ENCODE measurements around the gene CTSD.

CTSD gene

GRCh38 chr11:1774886-1775285 lies 11.2 kb upstream of the CTSD start:
- POLR2A ChIA-PET: no interaction called here
- TF ChIP-seq LEF1 (IDR thresholded peaks at IDR 0.05; ENCODE audit: borderline replicate concordance): no peak
- TF ChIP-seq FOXM1 (IDR thresholded peaks at IDR 0.05; ENCODE audit: borderline replicate concordance): no peak
- TF ChIP-seq BHLHE40 (IDR thresholded peaks at IDR 0.05; ENCODE audit: borderline replicate concordance): no peak
- CTCF ChIA-PET: no interaction called here

GRCh38 chr11:1773994-1774550 lies 10.3 kb upstream of the CTSD start:
- CTCF ChIA-PET: interaction anchor here (2.1 kb wide), 1 partner anchor 8 kb away, joined by 4 read pairs; no protein-coding TSS in a partner anchor
- TF ChIP-seq FOXA1 (IDR thresholded peaks at IDR 0.05) (no peak), ARNT (IDR thresholded peaks at IDR 0.05) (no peak), L3MBTL2 (conservative IDR thresholded peaks at IDR 0.05) (no peak), HDGF (IDR thresholded peaks at IDR 0.05; ENCODE audit: borderline replicate concordance) (no peak), SUZ12 (IDR thresholded peaks at IDR 0.05) (no peak), FOXM1 (IDR thresholded peaks at IDR 0.05; ENCODE audit: borderline replicate concordance) (no peak), PKNOX1 (IDR thresholded peaks at IDR 0.05) (no peak), CTBP1 (IDR thresholded peaks at IDR 0.05; ENCODE audit: borderline replicate concordance) (no peak), ZNF384 (IDR thresholded peaks at IDR 0.05) (no peak), ELF4 (IDR thresholded peaks at IDR 0.05) (no peak), FOXK2 (IDR thresholded peaks at IDR 0.05) (no peak), BHLHE40 (IDR thresholded peaks at IDR 0.05; ENCODE audit: borderline replicate concordance) (no peak), TARDBP (IDR thresholded peaks at IDR 0.05) (no peak), SP1 (IDR thresholded peaks at IDR 0.05) (no peak), LEF1 (IDR thresholded peaks at IDR 0.05; ENCODE audit: borderline replicate concordance) (no peak), NFRKB (IDR thresholded peaks at IDR 0.05) (no peak)
- DNase-seq (ENCODE audit: extremely low spot score): no peak
- POLR2A ChIA-PET: interaction anchor here (2.5 kb wide), 1 partner anchor 10 kb away, joined by 13 read pairs; the partner anchor contains the start of gene CTSD

More at GRCh38 chr11:1774886-1775285, 11.2 kb upstream of the CTSD start:
- DNase-seq (ENCODE audit: extremely low spot score): no peak

- CTCF ChIA-PET: interaction anchor here (2.1 kb wide), 1 partner anchor 9 kb away, joined by 4 read pairs; no protein-coding TSS in a partner anchor
- POLR2A ChIA-PET: interaction anchor here (2.5 kb wide), 1 partner anchor 9 kb away, joined by 13 read pairs; the partner anchor contains the start of gene CTSD
- no peak for DNase-seq (ENCODE audit: extremely low spot score)
- TF ChIP-seq ARNT (IDR thresholded peaks at IDR 0.05): no peak
- no peak for TF ChIP-seq BHLHE40 (IDR thresholded peaks at IDR 0.05; ENCODE audit: borderline replicate concordance)
- TF ChIP-seq LEF1 (IDR thresholded peaks at IDR 0.05; ENCODE audit: borderline replicate concordance): no peak
Measured at GRCh38 chr11:1773131-1773993, 9.6 kb upstream of the CTSD start.

- CTCF ChIA-PET: interaction anchor here (2.1 kb wide), 1 partner anchor 10 kb away, joined by 4 read pairs; no protein-coding TSS in a partner anchor
- DNase-seq (ENCODE audit: extremely low spot score): peak; percentile 43
- TF ChIP-seq HDGF (IDR thresholded peaks at IDR 0.05; ENCODE audit: borderline replicate concordance) (no peak), L3MBTL2 (conservative IDR thresholded peaks at IDR 0.05) (no peak), NFRKB (IDR thresholded peaks at IDR 0.05) (no peak)
- POLR2A ChIA-PET: interaction anchor here (2.5 kb wide), 1 partner anchor 8 kb away, joined by 13 read pairs; the partner anchor contains the start of gene CTSD
Measured at GRCh38 chr11:1772270-1773130, 8.8 kb upstream of the CTSD start.

GRCh38 chr11:1771700-1772099 lies 8.0 kb upstream of the CTSD start:
- ChIA-PET POLR2A (no interaction called here), CTCF (interaction anchor here (2.1 kb wide), 1 partner anchor 11 kb away, joined by 4 read pairs; no protein-coding TSS in a partner anchor)
- TF ChIP-seq L3MBTL2 (conservative IDR thresholded peaks at IDR 0.05) (no peak), ZNF384 (IDR thresholded peaks at IDR 0.05) (no peak), SUZ12 (IDR thresholded peaks at IDR 0.05) (no peak), BHLHE40 (IDR thresholded peaks at IDR 0.05; ENCODE audit: borderline replicate concordance) (no peak), ARNT (IDR thresholded peaks at IDR 0.05) (no peak), CTBP1 (IDR thresholded peaks at IDR 0.05; ENCODE audit: borderline replicate concordance) (no peak), FOXA1 (IDR thresholded peaks at IDR 0.05) (no peak), SP1 (IDR thresholded peaks at IDR 0.05) (no peak), LEF1 (IDR thresholded peaks at IDR 0.05; ENCODE audit: borderline replicate concordance) (no peak)
- no peak for DNase-seq (ENCODE audit: extremely low spot score)

GRCh38 chr11:1771273-1771672 lies 7.5 kb upstream of the CTSD start:
- DNase-seq (ENCODE audit: extremely low spot score): no peak
- TF ChIP-seq PKNOX1 (IDR thresholded peaks at IDR 0.05) (no peak), L3MBTL2 (conservative IDR thresholded peaks at IDR 0.05) (no peak), SP1 (IDR thresholded peaks at IDR 0.05) (no peak), FOXA1 (IDR thresholded peaks at IDR 0.05) (no peak), ELF4 (IDR thresholded peaks at IDR 0.05) (no peak)
- POLR2A ChIA-PET: no interaction called here
- CTCF ChIA-PET: no interaction called here

Measured in HEK293T (cell line).